ENCODE measurements around the gene GON4L.
"Not testable (repeated sequence)": the region's sequence is repeated elsewhere in the genome, so short reads cannot be mapped to it uniquely, and the experiment has no call there.

GON4L gene

DNA sequence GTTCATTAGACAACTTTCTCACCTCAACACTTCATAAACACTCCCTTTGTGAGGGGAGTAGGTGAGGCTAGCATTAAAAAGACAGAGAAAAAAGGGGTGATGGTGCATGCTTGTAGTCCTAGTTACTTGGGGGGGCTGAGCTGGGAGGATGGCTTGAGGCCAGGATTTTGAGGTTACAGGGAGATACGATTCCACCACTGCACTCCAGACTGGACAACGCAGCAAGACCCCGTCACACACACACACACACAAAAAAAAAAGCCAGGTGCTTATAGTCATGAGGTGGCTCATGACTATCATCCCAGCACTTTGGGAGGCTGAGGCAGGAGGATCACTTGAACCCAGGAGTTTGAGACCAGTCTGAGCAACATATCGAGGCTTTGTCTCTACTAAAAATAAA is 29.6 kb downstream of the GON4L start:
- DNase-seq: no peak

- no peak for DNase-seq
Observed at GRCh38 chr1:155816351-155816750, 40.7 kb downstream of the GON4L start.

- DNase-seq: no peak
Observed at GRCh38 chr1:155813672-155814071, 43.3 kb downstream of the GON4L start.

DNA sequence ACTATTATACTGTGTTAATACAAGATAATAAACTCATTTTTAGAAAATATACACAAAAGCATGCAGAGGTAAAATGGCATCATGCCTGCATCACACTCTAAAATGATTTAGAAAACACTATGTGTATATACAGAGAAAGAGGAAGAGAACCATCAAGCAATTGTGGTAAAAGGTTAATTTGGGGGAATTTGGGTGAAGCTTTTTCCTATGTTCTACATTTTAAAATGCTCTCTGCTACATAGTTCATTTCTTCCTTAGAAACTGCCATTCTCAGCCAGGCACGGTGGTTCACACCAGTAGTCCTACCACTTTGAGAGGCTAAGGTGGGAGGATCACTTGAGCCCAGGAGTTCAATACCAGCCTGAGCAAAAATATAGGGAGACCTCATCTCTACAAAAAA is 44.1 kb downstream of the GON4L start:
- no peak for DNase-seq

GRCh38 chr1:155809088-155809487 is 47.9 kb downstream of the GON4L start:
- no peak for DNase-seq

- DNase-seq: no peak
Observed at GRCh38 chr1:155801149-155801548, 55.9 kb downstream of the GON4L start.

DNA sequence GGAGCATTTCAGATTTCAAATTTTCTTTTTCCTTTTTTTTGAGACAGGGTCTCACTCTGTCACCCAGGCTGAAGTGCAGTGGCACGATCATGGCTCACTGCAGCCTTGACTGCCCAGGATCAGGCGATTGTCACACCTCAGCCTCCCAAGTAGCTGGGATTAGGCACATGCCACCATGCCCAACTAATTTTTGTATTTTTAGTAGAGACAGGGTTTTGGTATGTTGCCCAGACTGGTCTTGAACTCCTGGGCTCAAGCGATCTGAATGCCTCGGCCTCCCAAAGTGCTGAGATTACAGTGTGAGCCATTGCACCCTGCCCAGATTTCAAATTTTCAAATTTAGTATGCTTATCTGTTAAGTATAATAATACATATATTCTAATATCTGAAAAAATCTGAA is 61.4 kb downstream of the GON4L start:
- not testable (repeated sequence) for DNase-seq

- no peak for DNase-seq
Observed at GRCh38 chr1:155794605-155795245, 62.3 kb downstream of the GON4L start.

- DNase-seq: no peak
Observed at GRCh38 chr1:155793213-155793612, 63.8 kb downstream of the GON4L start.

DNA sequence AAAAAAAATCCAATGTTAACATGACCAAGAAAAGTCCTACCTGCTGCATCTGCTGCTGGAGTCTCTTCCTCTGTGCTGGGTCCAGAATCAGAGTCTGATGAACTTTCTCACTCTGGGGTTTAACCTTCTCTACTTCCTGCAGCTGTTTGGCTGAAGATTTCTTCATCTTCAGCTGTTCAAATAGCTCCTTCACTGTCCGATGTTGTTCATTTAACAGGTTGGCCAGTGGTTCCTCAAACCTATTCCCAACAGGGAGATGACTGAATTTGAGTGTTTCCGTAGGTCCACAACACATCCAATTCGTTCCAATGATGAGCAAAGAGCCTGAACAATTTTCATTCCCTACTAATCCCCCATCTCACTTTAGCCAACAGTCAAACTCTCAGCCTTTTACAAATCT is 79.4 kb downstream of the GON4L start:
- DNase-seq: no peak

DNA sequence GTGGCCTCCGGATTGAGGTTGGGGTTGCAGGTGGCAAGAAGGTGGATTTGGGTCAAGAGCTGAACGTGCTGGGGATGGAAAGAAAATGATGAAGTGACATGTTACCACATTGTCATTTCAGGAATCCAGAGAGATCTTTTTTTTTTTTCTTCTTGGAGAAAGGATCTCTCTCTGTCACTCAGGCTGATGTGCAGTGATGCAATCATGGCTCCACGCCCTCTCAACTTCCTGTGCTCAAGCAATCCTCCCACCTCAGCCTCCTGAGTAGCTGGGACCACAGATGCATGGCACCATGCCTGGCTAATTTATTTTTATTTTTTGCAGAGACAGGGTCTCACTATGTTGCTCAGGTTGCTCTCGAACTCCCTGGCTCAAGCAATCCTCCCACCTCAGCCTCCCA is 80.6 kb downstream of the GON4L start:
- no peak for DNase-seq

GRCh38 chr1:155773221-155773620 is 83.8 kb downstream of the GON4L start:
- no peak for DNase-seq

GRCh38 chr1:155769257-155769656 is 87.8 kb downstream of the GON4L start:
- DNase-seq: no peak

DNA sequence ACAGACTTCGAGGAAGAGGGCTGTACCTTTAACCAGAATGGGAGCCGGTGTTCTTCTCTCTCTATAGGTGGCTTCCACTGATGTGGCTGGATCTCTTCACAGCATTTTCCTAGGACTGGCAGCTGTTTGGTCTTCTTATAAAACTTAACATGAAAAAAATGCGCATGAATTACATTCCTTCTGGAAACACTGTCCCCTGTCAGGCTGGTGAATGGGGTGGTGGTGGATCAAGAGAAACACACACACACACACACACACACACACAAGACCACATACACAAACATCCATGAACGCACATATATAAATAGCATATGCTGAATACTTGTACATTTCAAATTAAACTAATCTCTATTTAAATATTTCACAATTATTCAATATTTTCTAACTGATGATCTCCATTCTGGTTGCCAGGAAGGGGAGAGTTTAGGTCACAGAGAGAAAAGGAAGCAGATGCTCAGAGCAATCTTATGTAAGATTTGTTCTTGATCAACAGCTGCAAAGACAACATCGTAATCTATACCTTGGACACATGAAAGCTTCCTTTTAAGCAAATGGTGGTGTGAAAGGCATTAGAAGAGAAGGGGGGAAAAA is 89.5 kb downstream of the GON4L start:
- not testable (repeated sequence) for DNase-seq

GRCh38 chr1:155763989-155764388 is 93.0 kb downstream of the GON4L start:
- not testable (repeated sequence) for DNase-seq

GRCh38 chr1:155763090-155763815 is 93.8 kb downstream of the GON4L start:
- peak; percentile 69 for DNase-seq

GRCh38 chr1:155761736-155762405 is 95.1 kb downstream of the GON4L start:
- DNase-seq: no peak

GRCh38 chr1:155760751-155761475 is 96.1 kb downstream of the GON4L start:
- no peak for DNase-seq

- no peak for DNase-seq
Observed at GRCh38 chr1:155759966-155760630, 96.9 kb downstream of the GON4L start.

GRCh38 chr1:155759017-155759416 is 98.0 kb downstream of the GON4L start:
- DNase-seq: not testable (repeated sequence)

DNA sequence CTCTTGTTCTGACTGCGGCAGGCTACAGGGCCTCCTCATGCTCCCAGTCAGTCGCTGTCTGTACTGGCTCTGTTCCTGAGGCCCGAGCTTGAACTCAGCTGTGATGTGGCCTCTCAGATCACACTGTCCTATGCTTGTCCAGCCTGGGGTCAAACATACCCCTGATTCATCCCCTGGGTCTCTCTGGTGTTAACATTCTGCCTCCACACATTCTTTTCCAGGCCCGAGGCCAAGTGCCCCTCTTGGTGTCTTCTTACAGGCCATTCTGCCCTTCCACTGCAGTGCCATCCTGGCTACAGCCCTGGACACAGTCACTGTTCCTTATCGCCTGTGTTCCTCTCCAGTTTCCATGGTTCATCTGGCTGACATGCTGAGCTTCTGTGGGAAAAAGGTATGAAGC is 108.9 kb downstream of the GON4L start:
- DNase-seq: not testable (repeated sequence)

GRCh38 chr1:155747586-155747985 is 109.4 kb downstream of the GON4L start:
- not testable (repeated sequence) for DNase-seq

Data from islet precursor cell (in vitro differentiated cells).